Measurements from ENCODE around the gene PIPOX.

PIPOX gene

GRCh38 chr17:29102741-29103181 is 59.8 kb downstream of the PIPOX start:
- no peak for DNase-seq

GRCh38 chr17:29103341-29103740 is 60.4 kb downstream of the PIPOX start:
- DNase-seq = no peak
